Uterus (tissue), 4 donors: ENCODE results near the gene UBE2K. TPM values are rescaled to one million over a fixed set of nuclear protein-coding genes. Genes with fewer than 3 reads are reported as not detected.

Source experiments
- DNase-seq, 2 donors: peaks; one replicate each; pipeline ENCODE4 v3.0.0-alpha.2; 2019 to 2020
- H3K27ac ChIP-seq, 2 donors: fragments of 200-600 bp; sonication (generic); 1 replicate in 1 of 2; 2 replicates in 1 of 2; pipeline ENCODE4 v1.5.1; 2016 to 2018
- H3K27me3 ChIP-seq, 2 donors: fragments of 200-600 bp; sonication (generic); one replicate each; pipeline ENCODE4 v1.5.1; 2018 to 2019; ENCODE audit warnings: control low read depth in 1 of 2
- H3K36me3 ChIP-seq, 2 donors: fragments of 200-600 bp; sonication (generic); one replicate each; pipeline ENCODE4 v1.5.1; 2019; ENCODE audit warnings: control low read depth in 1 of 2
- H3K4me1 ChIP-seq, 2 donors: fragments of 200-600 bp; sonication (generic); one replicate each; pipeline ENCODE4 v1.5.1; 2018 to 2019; ENCODE audit warnings: control low read depth in 1 of 2
- H3K4me3 ChIP-seq, 2 donors: fragments of 200-600 bp; sonication (generic); 1 replicate in 1 of 2; 2 replicates in 1 of 2; pipeline ENCODE4 v1.5.1; 2018 to 2019; ENCODE audit warnings: mild to moderate bottlenecking in 1 of 2
- H3K9me3 ChIP-seq, 2 donors: fragments of 200-600 bp; sonication (generic); one replicate each; pipeline ENCODE4 v1.5.1; 2019; ENCODE audit warnings: control low read depth in 1 of 2
- POLR2A ChIP-seq, 2 donors: fragments of 450-650 bp; IDR thresholded peaks; one replicate each; pipeline ENCODE4 v1.6.1; 2016; ENCODE audit warnings: antibody characterized with exemption in 2 of 2, mild to moderate bottlenecking in 1 of 2, moderate library complexity in 1 of 2
- intact Hi-C: fragments of 100-400 bp; cut with DNase I; formaldehyde crosslinking; loops from one replicate; pipeline ENCODE4 v1.15.1; 2023; ENCODE audit warnings: low total_unique reads
- total RNA-seq, 4 donors: library from RNA; depleted of rRNA in 3 of 4; stranded (reverse); fragments of >200 nt in 3 of 4; gene quantifications; one replicate each; pipeline versions ENCODE4 v1.1.0 to v1.2.4, GENCODE V29; 2014 to 2023
- TF ChIP-seq, protein P1 (sequence below), 4 experiments: fragments of 200-600 bp in 2 of 4; fragments of 450-650 bp in 2 of 4; sonication (generic) in 2 of 4; IDR thresholded peaks; one replicate each; pipeline ENCODE4 v1.5.1; 2016 to 2019; ENCODE audit warnings: antibody characterized with exemption in 4 of 4, mild to moderate bottlenecking in 2 of 4, moderate library complexity in 1 of 4
- donor health status: DM: yes; HTN: yes; CAD: no.

UBE2K gene
- total RNA-seq, 4 donors from 2014 or later: 38.8 to 142 (median 61.5) TPM

- intact Hi-C loops: no loop called here
- Histone ChIP-seq H3K27ac (no peak overlapping the region), H3K4me1 (no peaks in the 10 kb centered on the region), H3K27me3 (no peaks in the 10 kb centered on the region), H3K4me3 (no peak overlapping the region), H3K36me3 (no peaks in the 10 kb centered on the region), H3K9me3 (no peaks in the 10 kb centered on the region)
- DNase-seq: no peak
- TF ChIP-seq POLR2A (IDR thresholded peaks at IDR 0.05): no peak
- TF ChIP-seq, protein P1, sequence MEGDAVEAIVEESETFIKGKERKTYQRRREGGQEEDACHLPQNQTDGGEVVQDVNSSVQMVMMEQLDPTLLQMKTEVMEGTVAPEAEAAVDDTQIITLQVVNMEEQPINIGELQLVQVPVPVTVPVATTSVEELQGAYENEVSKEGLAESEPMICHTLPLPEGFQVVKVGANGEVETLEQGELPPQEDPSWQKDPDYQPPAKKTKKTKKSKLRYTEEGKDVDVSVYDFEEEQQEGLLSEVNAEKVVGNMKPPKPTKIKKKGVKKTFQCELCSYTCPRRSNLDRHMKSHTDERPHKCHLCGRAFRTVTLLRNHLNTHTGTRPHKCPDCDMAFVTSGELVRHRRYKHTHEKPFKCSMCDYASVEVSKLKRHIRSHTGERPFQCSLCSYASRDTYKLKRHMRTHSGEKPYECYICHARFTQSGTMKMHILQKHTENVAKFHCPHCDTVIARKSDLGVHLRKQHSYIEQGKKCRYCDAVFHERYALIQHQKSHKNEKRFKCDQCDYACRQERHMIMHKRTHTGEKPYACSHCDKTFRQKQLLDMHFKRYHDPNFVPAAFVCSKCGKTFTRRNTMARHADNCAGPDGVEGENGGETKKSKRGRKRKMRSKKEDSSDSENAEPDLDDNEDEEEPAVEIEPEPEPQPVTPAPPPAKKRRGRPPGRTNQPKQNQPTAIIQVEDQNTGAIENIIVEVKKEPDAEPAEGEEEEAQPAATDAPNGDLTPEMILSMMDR (IDR thresholded peaks at IDR 0.05): no peak
Observed at GRCh38 chr4:39741401-39741800, 43.5 kb downstream of the UBE2K start.

DNA sequence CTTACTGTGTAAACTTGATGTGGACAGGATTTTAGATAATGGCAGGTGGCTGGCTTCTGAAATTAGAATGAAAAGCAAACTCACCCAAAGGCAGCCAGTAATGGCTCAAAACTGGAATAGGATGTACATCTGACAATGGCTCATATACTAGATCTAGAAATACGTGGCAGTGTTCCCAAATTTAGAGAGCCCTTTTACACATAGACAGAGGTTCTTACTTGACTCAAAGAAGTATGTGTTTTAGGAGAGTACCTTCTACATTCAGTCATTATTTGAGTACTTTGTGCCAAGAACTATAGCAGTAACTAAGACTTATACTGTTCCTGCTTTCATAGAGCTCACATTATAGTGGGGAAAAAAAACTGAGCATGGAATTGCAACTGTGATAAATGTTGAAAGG, 48.0 kb downstream of the UBE2K start:
- Histone ChIP-seq H3K4me3 (no peak overlapping the region), H3K27ac (no peak overlapping the region), H3K27me3 (no peaks in the 10 kb centered on the region), H3K36me3 (no peaks in the 10 kb centered on the region), H3K4me1 (no peaks in the 10 kb centered on the region), H3K9me3 (no peaks in the 10 kb centered on the region)
- DNase-seq: no peak
- TF ChIP-seq POLR2A (IDR thresholded peaks at IDR 0.05): no peak
- TF ChIP-seq, protein P1 (IDR thresholded peaks at IDR 0.05): no peak
- intact Hi-C loops: no loop called here

- Histone ChIP-seq H3K4me1 (no peaks in the 10 kb centered on the region), H3K4me3 (no peak overlapping the region), H3K27ac (no peak overlapping the region), H3K9me3 (no peaks in the 10 kb centered on the region), H3K36me3 (no peaks in the 10 kb centered on the region), H3K27me3 (no peaks in the 10 kb centered on the region)
- TF ChIP-seq POLR2A (IDR thresholded peaks at IDR 0.05): no peak
- TF ChIP-seq, protein P1 (IDR thresholded peaks at IDR 0.05): no peak
- intact Hi-C loops: no loop called here
- DNase-seq: no peak
Observed at GRCh38 chr4:39750216-39750615, 52.3 kb downstream of the UBE2K start.

GRCh38 chr4:39754309-39754708, 56.4 kb downstream of the UBE2K start:
- intact Hi-C loops: no loop called here
- Histone ChIP-seq H3K4me3 (no peak overlapping the region), H3K9me3 (no peaks in the 10 kb centered on the region), H3K27me3 (no peaks in the 10 kb centered on the region), H3K27ac (no peak overlapping the region), H3K36me3 (no peaks in the 10 kb centered on the region), H3K4me1 (no peaks in the 10 kb centered on the region)
- no peak for DNase-seq
- no peak for TF ChIP-seq POLR2A (IDR thresholded peaks at IDR 0.05)
- TF ChIP-seq, protein P1 (IDR thresholded peaks at IDR 0.05): no peak

- Histone ChIP-seq H3K4me1 (no peaks in the 10 kb centered on the region), H3K27ac (no peak overlapping the region), H3K9me3 (no peaks in the 10 kb centered on the region), H3K4me3 (no peak overlapping the region), H3K36me3 (no peaks in the 10 kb centered on the region), H3K27me3 (no peaks in the 10 kb centered on the region)
- intact Hi-C loops: no loop called here
- no peak for TF ChIP-seq POLR2A (IDR thresholded peaks at IDR 0.05)
- TF ChIP-seq, protein P1 (IDR thresholded peaks at IDR 0.05): no peak
- no peak for DNase-seq
Observed at GRCh38 chr4:39756159-39756558, 58.2 kb downstream of the UBE2K start.
